ENCODE data around the gene AGBL2. TPM values are rescaled to one million over a fixed set of nuclear protein-coding genes. Genes with fewer than 3 reads are reported as not detected.
"Not testable (repeated sequence)": the region's sequence is repeated elsewhere in the genome, so short reads cannot be mapped to it uniquely, and the experiment has no call there.

Gene AGBL2, protein sequence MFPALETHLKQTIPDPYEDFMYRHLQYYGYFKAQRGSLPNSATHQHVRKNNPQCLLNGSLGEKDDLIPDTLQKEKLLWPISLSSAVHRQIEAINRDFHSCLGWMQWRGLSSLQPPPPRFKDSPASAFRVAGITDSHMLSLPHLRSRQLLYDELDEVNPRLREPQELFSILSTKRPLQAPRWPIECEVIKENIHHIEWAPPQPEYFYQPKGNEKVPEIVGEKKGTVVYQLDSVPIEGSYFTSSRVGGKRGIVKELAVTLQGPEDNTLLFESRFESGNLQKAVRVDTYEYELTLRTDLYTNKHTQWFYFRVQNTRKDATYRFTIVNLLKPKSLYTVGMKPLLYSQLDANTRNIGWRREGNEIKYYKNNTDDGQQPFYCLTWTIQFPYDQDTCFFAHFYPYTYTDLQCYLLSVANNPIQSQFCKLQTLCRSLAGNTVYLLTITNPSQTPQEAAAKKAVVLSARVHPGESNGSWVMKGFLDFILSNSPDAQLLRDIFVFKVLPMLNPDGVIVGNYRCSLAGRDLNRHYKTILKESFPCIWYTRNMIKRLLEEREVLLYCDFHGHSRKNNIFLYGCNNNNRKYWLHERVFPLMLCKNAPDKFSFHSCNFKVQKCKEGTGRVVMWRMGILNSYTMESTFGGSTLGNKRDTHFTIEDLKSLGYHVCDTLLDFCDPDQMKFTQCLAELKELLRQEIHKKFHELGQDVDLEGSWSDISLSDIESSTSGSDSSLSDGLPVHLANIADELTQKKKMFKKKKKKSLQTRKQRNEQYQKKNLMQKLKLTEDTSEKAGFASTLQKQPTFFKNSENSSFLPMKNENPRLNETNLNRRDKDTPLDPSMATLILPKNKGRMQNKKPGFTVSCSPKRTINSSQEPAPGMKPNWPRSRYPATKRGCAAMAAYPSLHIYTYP
- total RNA-seq (1 to 10 TPM in 3 of 6 donors, under 1 TPM in 3; 0.51 to 2.4 (median 0.91) TPM), polyA plus RNA-seq (1 to 10 TPM; 1.8 to 4.3 TPM)

- Histone ChIP-seq H3K27ac (peak within 1 kb of the TSS; percentile 42 to 71 (median 62)), H3K27me3 (no peaks in the 10 kb centered on the region), H3K4me3 (peak within 1 kb of the TSS; percentile 68 to 95 (median 86)), H3K4me1 (no peaks in the 10 kb centered on the region), H3K9me3 (no peaks in the 10 kb centered on the region), H3K36me3 (peaks cover 0 to 27% (median 13%) of the 10 kb centered on the region in 3 donors)
- ATAC-seq (peak; percentile 93 to 98 (median 98)), FAIRE-seq (no peak), DNase-seq (peak; percentile 61 to 90 (median 72))
- intact Hi-C loops (cut with DNase I), result no loop called here
- WGBS, 2 donors, result 0 to 1% methylated on average over 34 to 35 of the region's 35 CpGs
- no peak for TF ChIP-seq CTCF (IDR thresholded peaks at IDR 0.05)
These were observed at the start of gene AGBL2 for GRCh38 chr11:47715082-47715669. Gene AGBL2, minus strand, starts transcription at chr11:47715369. Its CDS starts 719 bp downstream, at chr11:47714650.

GRCh38 chr11:47759291-47759690 lies 44.1 kb upstream of the AGBL2 start:
- DNase-seq, result peak in 1 of 6 donors; percentile 1
- ATAC-seq; H3K4me3 ChIP-seq; H3K9me3 ChIP-seq; intact Hi-C loops (cut with DNase I); H3K27me3 ChIP-seq; FAIRE-seq; H3K4me1 ChIP-seq; H3K27ac ChIP-seq: not testable (repeated sequence)
- H3K36me3 ChIP-seq, result peaks cover 5 to 62% (median 18%) of the 10 kb centered on the region in 3 donors
- WGBS, 2 donors, result 91% methylated on average over 11 of the region's 11 CpGs

DNA sequence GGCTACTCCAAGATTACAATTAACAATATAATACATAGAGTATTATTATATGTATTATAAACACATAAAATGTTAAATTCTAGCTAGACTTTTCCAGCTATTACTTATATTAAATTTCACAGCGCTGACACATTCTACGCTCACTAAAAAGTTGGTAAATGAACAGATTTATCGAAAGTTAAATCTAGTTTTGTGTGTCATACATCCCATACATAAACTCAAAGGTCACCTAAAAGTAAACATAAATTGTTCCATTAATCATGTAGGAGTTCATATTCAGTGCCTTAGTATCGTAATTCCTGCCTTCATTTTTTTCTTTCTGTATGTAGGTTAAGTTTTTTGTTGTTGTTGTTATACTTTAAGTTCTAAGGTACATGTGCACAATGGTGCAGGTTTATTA lies 41.0 kb upstream of the AGBL2 start:
- no peak overlapping the region for H3K4me3 ChIP-seq
- no peak for TF ChIP-seq CTCF (IDR thresholded peaks at IDR 0.05)
- peaks cover 8 to 71% (median 39%) of the 10 kb centered on the region in 3 donors for H3K36me3 ChIP-seq
- ATAC-seq (no peak), DNase-seq (no peak), FAIRE-seq (no peak)
- H3K9me3 ChIP-seq, result no peaks in the 10 kb centered on the region
- WGBS, 2 donors, result 85 to 87% methylated on average over 4 of the region's 4 CpGs
- H3K27ac ChIP-seq, result no peak overlapping the region
- no peaks in the 10 kb centered on the region for H3K27me3 ChIP-seq
- intact Hi-C loops (cut with DNase I), result no loop called here
- H3K4me1 ChIP-seq, result no peaks in the 10 kb centered on the region

DNA sequence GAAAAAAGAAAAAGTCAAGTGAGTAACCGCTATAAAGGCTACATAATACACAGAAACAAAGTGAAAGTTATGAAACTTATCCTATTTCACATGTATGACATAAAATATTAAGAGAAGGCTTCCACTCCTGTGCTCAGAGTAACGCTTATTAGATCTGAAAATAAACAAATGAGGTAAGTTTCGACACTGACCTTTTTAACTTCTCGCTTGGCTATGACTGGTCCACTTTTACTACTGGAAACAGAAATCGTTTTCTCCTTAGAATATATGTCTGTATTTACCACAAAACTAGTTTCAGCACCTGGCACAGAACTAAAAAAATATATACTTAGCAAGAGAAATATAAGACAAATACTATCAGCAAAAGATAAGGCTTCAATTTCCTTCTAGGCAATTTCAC lies 35.6 kb upstream of the AGBL2 start:
- Histone ChIP-seq H3K27ac (no peak overlapping the region), H3K36me3 (peaks cover 5 to 88% (median 55%) of the 10 kb centered on the region in 3 donors), H3K4me3 (no peak overlapping the region), H3K27me3 (no peaks in the 10 kb centered on the region), H3K9me3 (no peaks in the 10 kb centered on the region), H3K4me1 (no peaks in the 10 kb centered on the region)
- intact Hi-C loops (cut with DNase I), result no loop called here
- DNase-seq (no peak), FAIRE-seq (no peak), ATAC-seq (no peak)
- TF ChIP-seq CTCF (IDR thresholded peaks at IDR 0.05), result no peak
- 81 to 85% methylated on average over 5 of the region's 5 CpGs for WGBS, 2 donors

DNA sequence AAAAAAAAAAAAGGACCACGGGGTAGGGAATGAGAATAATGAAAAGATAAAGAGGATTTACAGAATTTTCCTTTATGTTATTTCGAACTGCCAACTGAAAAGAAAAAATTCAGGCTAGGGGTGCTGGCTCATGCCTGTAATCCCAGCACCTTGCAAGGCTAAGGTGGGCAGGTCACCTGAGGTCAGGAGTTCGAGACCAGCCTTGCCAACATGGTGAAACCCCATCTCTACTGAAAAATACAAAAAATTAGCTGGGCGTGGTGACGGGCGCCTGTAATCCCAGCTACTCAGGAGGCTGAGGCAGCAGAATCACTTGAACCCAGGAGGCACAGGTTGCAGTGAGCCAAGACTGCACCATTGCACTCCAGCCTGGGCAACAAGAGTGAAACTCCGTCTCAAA lies 27.3 kb upstream of the AGBL2 start:
- H3K9me3 ChIP-seq; H3K27me3 ChIP-seq; DNase-seq; H3K4me3 ChIP-seq; FAIRE-seq; ATAC-seq; intact Hi-C loops (cut with DNase I); H3K27ac ChIP-seq; H3K4me1 ChIP-seq: not testable (repeated sequence)
- WGBS, 2 donors, result 94 to 97% methylated on average over 7 of the region's 7 CpGs
- H3K36me3 ChIP-seq, result peaks cover 0 to 76% (median 44%) of the 10 kb centered on the region in 3 donors

DNA sequence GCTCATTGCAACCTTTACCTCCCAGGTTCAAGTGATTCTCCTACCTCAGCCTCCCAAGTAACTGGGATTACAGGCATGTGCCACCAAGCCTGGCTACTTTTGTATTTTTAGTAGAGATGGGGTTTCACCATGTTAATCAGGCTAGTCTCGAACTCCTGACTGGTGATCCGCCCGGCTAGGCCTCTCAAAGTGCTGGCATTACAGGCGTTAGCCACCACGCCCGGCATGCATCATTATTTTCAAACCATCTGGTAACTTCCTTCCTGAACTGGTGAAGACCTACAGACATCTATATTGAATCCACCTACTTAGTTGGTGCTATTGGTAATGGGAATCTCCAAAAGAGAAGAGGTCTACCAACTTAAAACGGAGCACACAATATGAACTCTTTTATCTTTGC lies 22.6 kb upstream of the AGBL2 start:
- H3K4me1 ChIP-seq; intact Hi-C loops (cut with DNase I): not testable (repeated sequence)
- WGBS, 2 donors, result 62 to 75% methylated on average over 7 of the region's 7 CpGs

More for the DNA sequence above, 22.6 kb upstream of the AGBL2 start:
- not testable (repeated sequence) for DNase-seq, H3K27ac ChIP-seq, ATAC-seq, H3K4me3 ChIP-seq, H3K27me3 ChIP-seq, H3K9me3 ChIP-seq, FAIRE-seq
- peaks cover 0 to 68% (median 40%) of the 10 kb centered on the region in 3 donors for H3K36me3 ChIP-seq
